ENCODE results near the gene UGT2B15.
"Not testable (repeated sequence)": the region's sequence is repeated elsewhere in the genome, so short reads cannot be mapped to it uniquely, and the experiment has no call there.

UGT2B15 gene

DNA sequence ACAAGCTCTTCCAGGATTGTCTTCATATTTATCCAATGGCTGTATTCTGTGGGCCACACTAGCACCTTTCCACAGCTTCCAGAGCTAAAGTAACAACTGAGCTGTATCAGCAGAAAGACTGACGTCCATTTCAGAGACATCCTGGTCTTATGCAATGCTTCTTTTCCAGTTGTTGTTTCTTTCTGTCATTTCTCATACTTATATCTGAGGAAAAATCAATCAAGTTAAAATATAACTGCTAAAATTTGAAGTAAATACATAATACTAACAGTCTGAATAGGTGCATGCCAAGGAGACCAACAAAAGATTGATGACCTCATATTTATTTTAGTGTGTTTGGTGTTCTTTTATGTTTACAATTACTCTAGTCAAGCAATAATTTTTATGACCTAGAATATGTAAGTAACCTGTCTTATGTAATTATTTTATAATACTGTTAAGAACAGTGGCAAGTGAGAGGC lies at the start of gene UGT2B15:
Gene UGT2B15 (minus strand): TSS at position 174 of the 461 bp plus-strand sequence. CDS start 34 bp downstream, at position 140.
- peak; percentile 47 for DNase-seq

- DNase-seq, result no peak
Measured at GRCh38 chr4:68719075-68719473, 48.6 kb upstream of the UGT2B15 start.

GRCh38 chr4:68718447-68719074 lies 48.1 kb upstream of the UGT2B15 start:
- no peak for DNase-seq

DNA sequence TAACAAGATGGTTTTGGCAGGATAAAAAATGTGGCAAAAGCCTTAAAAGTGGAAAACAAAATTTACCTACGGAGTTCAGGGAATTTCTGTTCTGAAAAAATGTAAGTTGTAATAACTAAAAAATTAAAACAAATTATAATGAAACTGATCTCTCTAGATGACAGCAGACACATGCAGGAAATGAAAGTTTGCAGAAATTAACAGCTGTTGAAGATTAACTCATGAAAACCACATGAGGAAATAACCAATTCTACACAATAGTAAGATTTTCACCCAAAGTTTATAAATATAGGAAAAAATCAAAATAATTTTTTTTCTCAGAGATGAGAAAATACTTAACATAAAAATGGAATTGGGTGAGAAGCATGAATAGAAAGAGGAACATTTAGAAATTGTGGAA lies 47.5 kb upstream of the UGT2B15 start:
- DNase-seq, result no peak

DNA sequence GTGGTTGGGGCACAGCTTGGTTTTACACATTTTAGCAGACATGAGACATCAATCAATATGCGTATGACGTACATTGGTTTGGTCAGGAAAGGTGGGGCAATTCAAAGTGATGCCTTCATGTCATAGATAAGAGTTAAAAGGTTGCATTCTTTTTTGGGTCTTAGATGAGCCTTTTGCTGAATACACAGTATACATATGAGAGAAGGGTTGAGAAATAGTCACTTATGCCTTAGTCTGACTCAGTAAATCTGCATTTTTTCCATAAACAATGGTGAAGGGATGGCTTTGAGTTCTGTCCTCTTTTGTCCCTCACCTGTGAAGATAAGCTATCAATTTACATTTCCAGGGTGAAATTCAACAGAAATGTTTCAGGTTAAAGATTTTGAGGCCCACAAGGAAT lies 43.9 kb upstream of the UGT2B15 start:
- DNase-seq, result no peak

- DNase-seq, result no peak
Measured at GRCh38 chr4:68712207-68712606, 41.8 kb upstream of the UGT2B15 start.

- no peak for DNase-seq
Measured at GRCh38 chr4:68708566-68708965, 38.1 kb upstream of the UGT2B15 start.

DNA sequence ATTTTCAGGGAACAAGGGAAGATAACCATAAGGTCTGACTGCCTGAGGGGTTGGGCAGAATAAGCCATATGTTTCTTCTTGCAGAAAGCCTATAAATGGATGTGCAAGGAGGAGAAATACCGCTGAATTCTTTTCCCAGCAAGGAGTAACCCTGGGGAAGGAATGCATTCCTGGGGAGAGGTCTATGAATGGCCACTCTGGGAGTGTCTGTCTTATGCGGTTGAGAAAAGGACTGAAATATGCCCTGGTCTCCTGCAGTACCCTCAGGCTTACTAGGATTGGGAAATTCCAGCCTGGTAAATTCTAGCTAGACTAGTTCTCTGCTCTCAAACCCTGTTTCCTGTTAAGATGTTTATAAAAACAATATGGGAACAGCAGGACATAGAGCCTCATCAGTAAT lies 32.7 kb upstream of the UGT2B15 start:
- not testable (repeated sequence) for DNase-seq

GRCh38 chr4:68700152-68700551 lies 29.7 kb upstream of the UGT2B15 start:
- DNase-seq, result no peak

- DNase-seq, result peak; percentile 91
Measured at GRCh38 chr4:68693325-68694075, 23.0 kb upstream of the UGT2B15 start.

GRCh38 chr4:68691186-68691585 lies 20.7 kb upstream of the UGT2B15 start:
- DNase-seq, result no peak

DNA sequence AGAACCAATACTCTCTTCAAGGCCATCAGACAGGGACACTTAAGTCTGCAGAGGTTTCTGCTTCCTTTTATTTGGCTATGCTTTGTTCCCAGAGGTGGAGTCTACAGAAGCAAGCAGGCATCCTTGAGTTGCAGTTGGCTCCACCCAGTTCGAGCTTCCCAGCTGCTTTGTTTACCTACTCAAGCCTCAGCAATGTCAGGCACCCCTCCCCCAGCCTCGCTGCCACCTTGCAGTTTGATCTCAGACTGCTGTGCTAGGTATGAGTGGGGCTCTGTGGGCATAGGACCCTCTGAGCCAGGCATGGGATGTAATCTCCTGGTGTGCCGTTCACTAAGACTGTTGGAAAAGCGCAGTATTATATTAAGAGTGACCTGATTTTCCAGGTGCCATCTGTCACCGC lies 12.6 kb upstream of the UGT2B15 start:
- DNase-seq, result peak; percentile 63

DNA sequence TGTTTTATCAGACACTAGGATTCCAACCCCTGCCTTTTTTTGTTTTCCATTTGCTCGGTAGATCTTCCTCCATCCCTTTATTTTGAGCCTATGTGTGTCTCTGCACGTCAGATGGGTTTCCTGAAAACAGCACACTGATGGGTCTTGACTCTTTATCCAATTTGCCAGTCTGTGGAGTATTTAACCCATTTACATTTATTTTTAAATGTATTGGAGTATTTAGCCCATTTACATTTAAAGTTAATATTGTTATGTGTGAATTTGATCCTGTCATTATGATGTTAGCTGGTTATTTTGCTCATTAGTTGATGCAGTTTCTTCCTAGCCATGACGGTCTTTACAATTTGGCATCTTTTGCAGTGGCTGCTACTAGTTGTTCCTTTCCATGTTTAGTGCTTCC lies 10.8 kb upstream of the UGT2B15 start:
- not testable (repeated sequence) for DNase-seq

DNA sequence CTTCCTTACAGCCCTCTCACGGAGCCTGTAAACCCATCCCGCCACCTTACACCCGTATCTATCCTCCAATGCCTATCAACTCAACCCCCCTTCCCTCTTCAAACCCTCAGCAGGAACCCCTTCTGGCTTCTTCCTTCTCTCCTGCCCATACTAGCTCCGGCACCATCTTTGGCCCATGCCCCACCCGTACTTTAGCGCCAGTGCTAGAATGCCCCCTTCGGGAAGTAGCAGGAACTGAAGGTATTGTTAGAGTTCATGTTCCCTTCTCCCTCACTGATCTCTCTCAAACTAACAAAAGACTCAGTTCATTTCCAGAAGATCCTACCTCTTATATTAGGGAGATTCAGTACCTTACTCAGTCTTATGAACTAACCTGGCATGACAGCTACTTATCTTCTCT lies 2.7 kb upstream of the UGT2B15 start:
- DNase-seq, result no peak

GRCh38 chr4:68671217-68671616 lies 765 bp upstream of the UGT2B15 start:
- DNase-seq, result peak; percentile 57

GRCh38 chr4:68668537-68669163 lies 1.8 kb downstream of the UGT2B15 start:
- not testable (repeated sequence) for DNase-seq

GRCh38 chr4:68667551-68667950 lies 2.9 kb downstream of the UGT2B15 start:
- peak; percentile 6 for DNase-seq

DNA sequence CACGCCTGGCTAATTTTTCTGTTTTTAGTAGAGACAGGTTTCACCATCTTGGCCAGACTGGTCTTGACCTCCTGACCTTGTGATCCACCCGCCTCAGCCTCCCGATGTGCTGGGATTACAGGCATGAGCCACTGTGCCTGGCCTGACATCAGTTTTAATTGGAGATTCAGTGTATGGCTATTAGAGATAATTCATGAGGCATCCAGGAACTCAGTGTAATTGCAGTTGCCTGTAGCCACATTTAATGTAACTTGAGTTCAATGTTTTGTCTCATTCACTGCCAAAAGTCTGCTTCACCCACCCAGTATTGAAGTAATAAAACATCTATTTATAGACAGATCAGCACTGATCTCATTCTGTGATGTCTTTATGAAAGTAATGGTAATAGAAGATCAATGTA lies 5.7 kb downstream of the UGT2B15 start:
- DNase-seq, result not testable (repeated sequence)

GRCh38 chr4:68662836-68663574 lies 7.4 kb downstream of the UGT2B15 start:
- not testable (repeated sequence) for DNase-seq

DNA sequence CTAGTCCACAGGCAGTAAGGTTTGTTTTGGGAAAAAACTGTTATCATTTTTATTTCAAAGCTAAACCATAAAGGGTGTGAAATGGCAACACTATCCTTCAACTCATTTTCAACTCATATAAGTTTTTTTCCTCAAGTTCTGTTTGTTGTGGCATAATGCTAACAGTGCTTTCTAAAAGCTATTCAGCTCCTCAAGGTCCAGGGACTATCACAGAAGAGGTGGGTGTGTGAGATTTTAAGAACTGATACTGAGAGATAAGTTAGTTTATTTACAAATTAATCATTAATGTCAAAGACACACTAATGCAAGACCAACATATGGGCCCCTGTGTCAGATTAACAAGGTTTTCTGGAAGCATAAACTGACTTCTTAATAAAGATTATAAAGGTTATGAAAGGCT lies 11.8 kb downstream of the UGT2B15 start:
- no peak for DNase-seq

- DNase-seq, result not testable (repeated sequence)
Measured at GRCh38 chr4:68657022-68657594, 13.3 kb downstream of the UGT2B15 start.

DNA sequence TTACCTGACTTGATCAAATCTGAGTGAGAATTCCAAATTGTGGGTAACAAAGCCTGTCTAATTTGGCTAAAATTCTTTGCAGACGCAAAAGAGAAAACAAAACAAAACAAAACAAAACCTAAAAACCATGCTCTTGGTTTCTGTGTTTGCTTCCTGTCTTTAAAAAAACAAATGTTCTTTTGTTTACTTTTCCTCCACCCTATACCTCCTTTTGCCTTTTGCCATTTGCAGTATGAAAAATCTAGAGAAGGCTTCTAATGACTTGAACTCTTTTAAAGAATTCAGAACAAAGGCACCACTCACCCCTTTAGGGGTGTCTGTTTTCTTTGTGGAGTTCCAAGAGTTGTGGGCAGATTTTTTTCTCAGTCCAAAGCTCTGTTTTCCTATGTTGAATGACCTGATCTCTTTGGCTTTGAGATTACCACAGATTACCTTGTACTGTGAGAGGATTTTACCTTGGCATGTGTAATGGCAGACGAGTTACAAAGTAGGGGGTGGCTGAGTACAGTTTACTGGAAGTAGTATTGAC lies 13.9 kb downstream of the UGT2B15 start:
- peak; percentile 52 for DNase-seq

Measured in DMS53 (cell line).